ENCODE results near the gene EXOC1. TPM values are rescaled to one million over a fixed set of nuclear protein-coding genes. Genes with fewer than 3 reads are reported as not detected.
"Not testable (repeated sequence)": the region's sequence is repeated elsewhere in the genome, so short reads cannot be mapped to it uniquely, and the experiment has no call there.

EXOC1 gene
- total and polyA plus RNA-seq, 4 experiments from 2014 or later: 9.4 to 50.7 (median 31.4) TPM

DNA sequence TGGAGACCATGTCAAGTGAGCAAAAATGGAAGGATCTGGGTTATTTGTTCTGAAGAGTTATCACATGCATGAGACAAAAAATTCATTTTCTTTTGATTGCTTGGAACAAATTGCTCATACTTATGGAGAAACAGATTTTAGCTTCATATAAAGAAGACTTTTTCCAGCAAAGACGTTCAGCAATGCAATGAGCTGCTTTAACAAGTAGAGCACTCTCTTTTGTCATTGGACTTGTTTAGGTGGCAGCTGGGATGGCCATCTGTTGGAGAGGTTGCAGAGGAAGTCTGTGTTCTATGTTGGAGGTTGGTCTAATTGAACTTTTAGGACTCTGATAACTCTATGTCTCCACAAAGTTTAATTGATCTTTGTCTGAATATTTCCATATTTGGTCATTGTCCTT, 75.4 kb downstream of the EXOC1 start:
- Histone ChIP-seq H3K4me1 (ENCODE audit: insufficient read depth, low read length) (no peaks in the 10 kb centered on the region), H3K27me3 (ENCODE audit: insufficient read depth, low read length) (no peaks in the 10 kb centered on the region), H3K9me3 (ENCODE audit: control insufficient read depth in 1 of 2, low read length in 2 of 2) (no peaks in the 10 kb centered on the region), H3K36me3 (ENCODE audit: insufficient read depth, low read length) (no peaks in the 10 kb centered on the region), H3K4me3 (ENCODE audit: low read length in 2 of 2) (no peak overlapping the region), H3K27ac (ENCODE audit: low read depth, low read length) (no peak overlapping the region)
- intact Hi-C loops (cut with micrococcal nuclease): no loop called here
- H3K27ac Mint-ChIP-seq: no peak overlapping the region
- H3K9me3 Mint-ChIP-seq: peaks cover 4 to 29% (median 9%) of the 10 kb centered on the region in 8 donors
- peaks cover 0 to 6% (median 1%) of the 10 kb centered on the region in 4 donors for H3K4me1 Mint-ChIP-seq
- H3K36me3 Mint-ChIP-seq: peaks cover 4 to 5% of the 10 kb centered on the region in 2 donors
- no peaks in the 10 kb centered on the region for H3K27me3 Mint-ChIP-seq
- H3K4me3 Mint-ChIP-seq: no peak overlapping the region
- CTCF ChIA-PET (ENCODE audit: partially characterized antibody): no interaction called here
- POLR2A ChIA-PET (ENCODE audit: partially characterized antibody): interaction anchor here (1.0 kb wide), 1 partner anchor 20 kb away, joined by 3 read pairs; the partner anchor contains the start of gene CEP135
- DNase-seq: no peak

DNA sequence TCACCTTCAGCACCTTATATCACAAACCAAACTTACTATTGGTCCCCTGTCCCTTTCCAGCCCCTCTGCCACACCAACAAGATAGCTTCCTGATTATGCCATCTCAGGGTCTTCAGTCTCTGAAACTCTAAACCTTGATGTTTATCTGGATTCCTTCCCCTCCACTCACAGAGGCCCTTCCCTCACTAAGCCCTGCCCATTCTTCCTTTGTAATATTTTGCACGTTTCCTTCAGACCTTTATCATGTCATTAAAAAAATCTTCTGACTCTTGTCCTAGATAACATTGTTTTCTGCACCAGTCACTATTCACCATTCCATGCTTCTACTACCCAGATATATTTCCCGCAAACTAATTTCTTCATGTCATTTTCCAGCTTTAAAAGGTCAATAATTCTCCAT, 77.6 kb downstream of the EXOC1 start:
- no peak for DNase-seq
- intact Hi-C loops (cut with micrococcal nuclease): no loop called here
- Histone ChIP-seq H3K27me3 (ENCODE audit: insufficient read depth, low read length) (no peaks in the 10 kb centered on the region), H3K27ac (ENCODE audit: low read depth, low read length) (no peak overlapping the region), H3K36me3 (ENCODE audit: insufficient read depth, low read length) (no peaks in the 10 kb centered on the region), H3K9me3 (ENCODE audit: control insufficient read depth in 1 of 2, low read length in 2 of 2) (no peaks in the 10 kb centered on the region), H3K4me1 (ENCODE audit: insufficient read depth, low read length) (no peaks in the 10 kb centered on the region), H3K4me3 (ENCODE audit: low read length in 2 of 2) (no peak overlapping the region)
- no peaks in the 10 kb centered on the region for H3K27me3 Mint-ChIP-seq
- H3K4me1 Mint-ChIP-seq: peaks cover 0 to 6% (median 1%) of the 10 kb centered on the region in 4 donors
- ChIA-PET POLR2A (ENCODE audit: partially characterized antibody) (no interaction called here), CTCF (ENCODE audit: partially characterized antibody) (interaction anchor here (1.5 to 1.7 kb wide), 2 partner anchors 9 to 28 kb away, joined by 3 to 6 read pairs; no protein-coding TSS in a partner anchor)
- peaks cover 4 to 14% of the 10 kb centered on the region in 2 donors for H3K36me3 Mint-ChIP-seq
- H3K27ac Mint-ChIP-seq: no peak overlapping the region
- no peak overlapping the region for H3K4me3 Mint-ChIP-seq
- peaks cover 6 to 51% (median 26%) of the 10 kb centered on the region in 8 donors for H3K9me3 Mint-ChIP-seq

DNA sequence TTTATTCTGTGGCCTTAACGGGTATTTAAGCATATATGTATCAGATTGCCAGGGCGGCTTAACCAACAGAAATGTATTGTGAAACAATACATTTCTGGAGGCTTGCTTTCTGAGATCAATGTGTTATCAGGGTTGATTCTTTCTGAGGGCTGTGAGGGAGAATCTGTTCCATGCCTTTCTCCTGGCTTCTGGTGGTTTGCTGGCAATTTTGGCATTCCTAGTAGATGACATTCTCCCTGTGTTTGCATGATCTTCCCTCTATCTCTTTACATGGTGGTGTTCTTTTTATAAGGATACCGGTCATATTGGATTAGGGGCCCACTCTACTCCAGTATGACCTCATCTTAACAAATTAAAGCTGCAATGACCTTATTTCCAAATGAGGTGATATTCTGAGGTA, 78.4 kb downstream of the EXOC1 start:
- peaks cover 12 to 21% of the 10 kb centered on the region in 2 donors for H3K36me3 Mint-ChIP-seq
- CTCF ChIA-PET (ENCODE audit: partially characterized antibody): interaction anchor here (1.7 kb wide), 1 partner anchor 8 kb away, joined by 6 read pairs; no protein-coding TSS in a partner anchor
- H3K27ac Mint-ChIP-seq: no peak overlapping the region

DNA sequence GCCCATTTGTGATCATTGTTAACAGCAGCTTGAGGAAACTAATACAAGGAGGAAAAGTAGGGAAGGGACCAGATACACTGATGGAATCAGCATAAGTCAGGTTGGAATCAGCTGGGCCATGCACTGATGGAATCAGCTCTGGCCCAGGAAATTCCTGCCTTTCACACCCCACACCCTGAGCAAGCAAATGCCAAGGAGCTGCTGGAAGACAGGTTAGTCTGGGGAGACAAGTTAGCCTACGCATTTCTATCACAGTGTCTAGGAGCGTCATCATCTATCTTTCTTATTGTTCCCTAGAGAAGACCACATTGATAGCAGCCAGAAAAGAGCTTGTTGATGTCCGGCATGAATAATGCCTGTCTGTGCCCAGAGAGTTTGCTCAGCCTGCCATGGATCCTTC, 79.1 kb downstream of the EXOC1 start:
- DNase-seq: no peak
- no peaks in the 10 kb centered on the region for H3K4me1 ChIP-seq (ENCODE audit: insufficient read depth, low read length)
- H3K27ac ChIP-seq (ENCODE audit: low read depth, low read length): no peak overlapping the region
- ChIA-PET CTCF (ENCODE audit: partially characterized antibody) (interaction anchor here (1.3 kb wide), 1 partner anchor 10 kb away, joined by 4 read pairs; no protein-coding TSS in a partner anchor), POLR2A (ENCODE audit: partially characterized antibody) (interaction anchor here (1.0 kb wide), 1 partner anchor 16 kb away, joined by 4 read pairs; the partner anchor contains the start of gene CEP135)
- no peak overlapping the region for H3K4me3 ChIP-seq (ENCODE audit: low read length in 2 of 2)
- intact Hi-C loops (cut with micrococcal nuclease): no loop called here
- no peaks in the 10 kb centered on the region for H3K27me3 Mint-ChIP-seq
- no peaks in the 10 kb centered on the region for H3K27me3 ChIP-seq (ENCODE audit: insufficient read depth, low read length)
- no peaks in the 10 kb centered on the region for H3K9me3 ChIP-seq (ENCODE audit: control insufficient read depth in 1 of 2, low read length in 2 of 2)
- H3K4me3 Mint-ChIP-seq: no peak overlapping the region
- H3K36me3 ChIP-seq (ENCODE audit: insufficient read depth, low read length): no peaks in the 10 kb centered on the region
- peaks cover 15 to 24% of the 10 kb centered on the region in 2 donors for H3K36me3 Mint-ChIP-seq
- no peak overlapping the region for H3K27ac Mint-ChIP-seq
- H3K4me1 Mint-ChIP-seq: peaks cover 0 to 6% (median 1%) of the 10 kb centered on the region in 4 donors
- peaks cover 6 to 65% (median 38%) of the 10 kb centered on the region in 8 donors for H3K9me3 Mint-ChIP-seq

More for the DNA sequence above, 78.4 kb downstream of the EXOC1 start:
- Histone ChIP-seq H3K36me3 (ENCODE audit: insufficient read depth, low read length) (no peaks in the 10 kb centered on the region), H3K4me3 (ENCODE audit: low read length in 2 of 2) (no peak overlapping the region), H3K27me3 (ENCODE audit: insufficient read depth, low read length) (no peaks in the 10 kb centered on the region), H3K4me1 (ENCODE audit: insufficient read depth, low read length) (no peaks in the 10 kb centered on the region), H3K9me3 (ENCODE audit: control insufficient read depth in 1 of 2, low read length in 2 of 2) (no peaks in the 10 kb centered on the region), H3K27ac (ENCODE audit: low read depth, low read length) (no peak overlapping the region)
- intact Hi-C loops (cut with micrococcal nuclease): no loop called here
- Mint-ChIP-seq H3K9me3 (peaks cover 6 to 59% (median 33%) of the 10 kb centered on the region in 8 donors), H3K4me3 (no peak overlapping the region), H3K4me1 (peaks cover 0 to 6% (median 1%) of the 10 kb centered on the region in 4 donors), H3K27me3 (no peaks in the 10 kb centered on the region)
- DNase-seq: no peak
- POLR2A ChIA-PET (ENCODE audit: partially characterized antibody): interaction anchor here (1.0 kb wide), 1 partner anchor 16 kb away, joined by 4 read pairs; the partner anchor contains the start of gene CEP135

DNA sequence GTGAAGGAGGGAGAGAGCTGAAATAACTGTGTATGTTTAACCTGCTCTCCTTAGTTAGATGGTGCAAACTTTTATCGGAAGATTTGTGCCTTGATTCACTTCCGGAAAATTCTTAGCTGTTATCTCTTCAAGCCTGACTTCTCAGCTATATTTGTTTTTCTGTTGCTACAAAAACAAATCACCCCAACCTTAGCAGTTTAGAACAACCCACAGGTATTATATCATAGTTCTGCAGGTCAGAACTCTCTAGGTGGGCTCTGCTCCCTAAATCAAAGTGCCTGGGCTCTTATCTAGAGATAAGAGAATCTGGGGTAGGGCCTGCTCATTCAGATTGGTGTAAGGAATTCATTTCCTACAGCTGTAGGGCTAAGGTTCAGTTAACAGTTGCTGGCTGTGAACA, 80.2 kb downstream of the EXOC1 start:
- Mint-ChIP-seq H3K27me3 (no peaks in the 10 kb centered on the region), H3K4me3 (no peak overlapping the region), H3K4me1 (peaks cover 0 to 6% (median 1%) of the 10 kb centered on the region in 4 donors), H3K36me3 (peaks cover 26 to 32% of the 10 kb centered on the region in 2 donors), H3K9me3 (peaks cover 2 to 69% (median 46%) of the 10 kb centered on the region in 8 donors), H3K27ac (no peak overlapping the region)
- H3K27me3 ChIP-seq (ENCODE audit: insufficient read depth, low read length): no peaks in the 10 kb centered on the region
- ChIA-PET CTCF (ENCODE audit: partially characterized antibody) (interaction anchor here (0.8 to 1.3 kb wide), 3 partner anchors 8 to 14 kb away, joined by 3 to 4 read pairs (median 3); no protein-coding TSS in a partner anchor), POLR2A (ENCODE audit: partially characterized antibody) (no interaction called here)
- no peak for DNase-seq
- H3K4me3 ChIP-seq (ENCODE audit: low read length in 2 of 2): no peak overlapping the region
- intact Hi-C loops (cut with micrococcal nuclease): no loop called here
- no peaks in the 10 kb centered on the region for H3K36me3 ChIP-seq (ENCODE audit: insufficient read depth, low read length)
- no peaks in the 10 kb centered on the region for H3K4me1 ChIP-seq (ENCODE audit: insufficient read depth, low read length)
- H3K27ac ChIP-seq (ENCODE audit: low read depth, low read length): no peak overlapping the region
- peaks cover 0 to 6% of the 10 kb centered on the region in 2 donors for H3K9me3 ChIP-seq (ENCODE audit: control insufficient read depth in 1 of 2, low read length in 2 of 2)

DNA sequence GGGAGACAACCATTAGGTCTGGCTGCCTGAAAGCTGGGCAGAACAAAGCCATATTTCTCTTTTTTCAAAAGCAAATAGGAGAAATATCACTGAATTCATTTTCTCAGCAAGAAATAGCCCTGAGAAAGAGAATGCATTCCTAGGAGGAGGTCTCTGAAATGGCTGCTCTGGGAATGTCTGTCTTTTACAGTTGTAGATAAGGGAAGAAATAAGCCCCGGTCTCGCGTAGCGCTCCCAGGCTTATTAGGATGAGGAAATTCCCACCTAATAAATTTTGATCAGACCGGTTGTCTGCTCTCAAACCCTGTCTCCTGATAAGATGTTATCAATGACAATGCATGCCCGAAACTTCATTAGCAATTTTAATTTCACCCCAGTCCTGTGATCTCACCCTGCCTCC, 82.5 kb downstream of the EXOC1 start:
- H3K4me3 ChIP-seq (ENCODE audit: low read length in 2 of 2); DNase-seq; H3K4me3 Mint-ChIP-seq; H3K36me3 ChIP-seq (ENCODE audit: insufficient read depth, low read length); H3K27me3 ChIP-seq (ENCODE audit: insufficient read depth, low read length); H3K27ac ChIP-seq (ENCODE audit: low read depth, low read length); CTCF ChIA-PET (ENCODE audit: partially characterized antibody); H3K4me1 Mint-ChIP-seq; H3K27ac Mint-ChIP-seq; H3K9me3 ChIP-seq (ENCODE audit: control insufficient read depth in 1 of 2, low read length in 2 of 2); H3K27me3 Mint-ChIP-seq; intact Hi-C loops (cut with micrococcal nuclease); H3K4me1 ChIP-seq (ENCODE audit: insufficient read depth, low read length); POLR2A ChIA-PET (ENCODE audit: partially characterized antibody): not testable (repeated sequence)
- peaks cover 47 to 53% of the 10 kb centered on the region in 2 donors for H3K36me3 Mint-ChIP-seq
- peaks cover 2 to 85% (median 59%) of the 10 kb centered on the region in 8 donors for H3K9me3 Mint-ChIP-seq

DNA sequence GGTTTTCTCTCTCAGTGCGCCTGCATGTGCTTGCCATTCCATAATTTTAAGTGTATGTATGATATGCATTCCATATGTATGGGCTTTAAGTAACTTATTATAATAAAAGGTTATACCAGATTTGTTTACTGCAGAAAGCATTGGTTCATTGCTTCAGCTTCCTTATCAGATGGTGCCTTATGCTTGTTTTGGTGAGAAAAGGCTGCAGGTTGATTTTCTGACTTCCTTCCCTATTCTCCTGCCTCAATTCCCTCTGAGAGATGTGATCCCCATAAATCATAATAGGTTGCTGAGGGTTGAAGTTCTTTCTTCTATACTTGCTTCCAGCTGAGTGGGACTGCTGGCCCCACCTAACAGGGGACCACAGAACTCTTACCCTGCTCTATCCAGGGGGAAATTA, 85.0 kb downstream of the EXOC1 start:
- no peak overlapping the region for H3K27ac Mint-ChIP-seq
- H3K4me1 Mint-ChIP-seq: no peaks in the 10 kb centered on the region
- H3K9me3 Mint-ChIP-seq: peaks cover 2 to 79% (median 62%) of the 10 kb centered on the region in 8 donors
- no peak for DNase-seq
- no peak overlapping the region for H3K4me3 Mint-ChIP-seq
- no peak overlapping the region for H3K27ac ChIP-seq (ENCODE audit: low read depth, low read length)
- H3K27me3 Mint-ChIP-seq: no peaks in the 10 kb centered on the region
- H3K27me3 ChIP-seq (ENCODE audit: insufficient read depth, low read length): no peaks in the 10 kb centered on the region
- H3K4me3 ChIP-seq (ENCODE audit: low read length in 2 of 2): no peak overlapping the region
- ChIA-PET CTCF (ENCODE audit: partially characterized antibody) (interaction anchor here (0.9 kb wide), 1 partner anchor 10 kb away, joined by 4 read pairs; the partner anchor contains the start of gene CEP135), POLR2A (ENCODE audit: partially characterized antibody) (no interaction called here)
- peaks cover 0 to 6% of the 10 kb centered on the region in 2 donors for H3K9me3 ChIP-seq (ENCODE audit: control insufficient read depth in 1 of 2, low read length in 2 of 2)
- no peaks in the 10 kb centered on the region for H3K36me3 ChIP-seq (ENCODE audit: insufficient read depth, low read length)
- peaks cover 47 to 56% of the 10 kb centered on the region in 2 donors for H3K36me3 Mint-ChIP-seq
- intact Hi-C loops (cut with micrococcal nuclease): no loop called here
- no peaks in the 10 kb centered on the region for H3K4me1 ChIP-seq (ENCODE audit: insufficient read depth, low read length)
